GM08714 (cell line): ENCODE measurements around the gene TNFRSF18.

Source experiments
- H3K4me3 ChIP-seq: fragments of 200-500 bp; sonication (Bioruptor generic); 2 replicates; pipeline ENCODE4 v1.5.1; 2014; ENCODE audit warnings: mild to moderate bottlenecking, low read length, inconsistent platforms
- ZNF274 ChIP-seq: IDR thresholded peaks from 2 replicates; pipeline ENCODE4 v1.6.1; 2012; ENCODE audit warnings: mild to moderate bottlenecking, low read depth, low read length

Gene TNFRSF18

GRCh38 chr1:1236176-1236763, 29.9 kb upstream of the TNFRSF18 start:
- no peak overlapping the region for H3K4me3 ChIP-seq
- TF ChIP-seq ZNF274: no peak

- no peak overlapping the region for H3K4me3 ChIP-seq
- no peak for TF ChIP-seq ZNF274
Measured at GRCh38 chr1:1235016-1235744, 28.8 kb upstream of the TNFRSF18 start.

- no peak overlapping the region for H3K4me3 ChIP-seq
- no peak for TF ChIP-seq ZNF274
Measured at GRCh38 chr1:1234180-1234808, 27.9 kb upstream of the TNFRSF18 start.

GRCh38 chr1:1233567-1233892, 27.1 kb upstream of the TNFRSF18 start:
- H3K4me3 ChIP-seq: no peak overlapping the region
- no peak for TF ChIP-seq ZNF274

GRCh38 chr1:1232796-1233566, 26.6 kb upstream of the TNFRSF18 start:
- H3K4me3 ChIP-seq: peak overlapping the region; percentile 51; the same call in 1 of the 2 replicates
- no peak for TF ChIP-seq ZNF274

GRCh38 chr1:1232208-1232795, 25.9 kb upstream of the TNFRSF18 start, which contains the start of gene B3GALT6:
TSS of gene B3GALT6 (plus strand) at chr1:1232237. CDS start at chr1:1232279, 42 bp downstream.
- no peak for TF ChIP-seq ZNF274
- H3K4me3 ChIP-seq: peak within 1 kb of the TSS; percentile 73

- H3K4me3 ChIP-seq: peak within 1 kb of the TSS; percentile 73
- TF ChIP-seq ZNF274: no peak
Measured at GRCh38 chr1:1231400-1232207, 25.2 kb upstream of the TNFRSF18 start, which contains the start of gene SDF4. TSS of gene SDF4 (minus strand) at chr1:1232001. CDS start at chr1:1228772, 3,229 bp downstream.

GRCh38 chr1:1230656-1231399, 24.4 kb upstream of the TNFRSF18 start:
- H3K4me3 ChIP-seq: peak overlapping the region; percentile 73
- TF ChIP-seq ZNF274: no peak

GRCh38 chr1:1229770-1230169, 23.4 kb upstream of the TNFRSF18 start:
- TF ChIP-seq ZNF274: no peak
- H3K4me3 ChIP-seq: no peak overlapping the region

- no peak overlapping the region for H3K4me3 ChIP-seq
- TF ChIP-seq ZNF274: no peak
Measured at GRCh38 chr1:1228596-1229321, 22.4 kb upstream of the TNFRSF18 start.

GRCh38 chr1:1228187-1228586, 21.8 kb upstream of the TNFRSF18 start:
- TF ChIP-seq ZNF274: no peak

GRCh38 chr1:1227386-1227785, 21.0 kb upstream of the TNFRSF18 start:
- no peak overlapping the region for H3K4me3 ChIP-seq
- TF ChIP-seq ZNF274: no peak

More at GRCh38 chr1:1228187-1228586, 21.8 kb upstream of the TNFRSF18 start:
- H3K4me3 ChIP-seq: no peak overlapping the region
